Breast epithelium (tissue), 4 donors: ENCODE data around the gene NABP1. TPM values are rescaled to one million over a fixed set of nuclear protein-coding genes. Genes with fewer than 3 reads are reported as not detected.

Experiments used
- DNase-seq, 2 donors: peaks; one replicate each; pipeline ENCODE4 v3.0.0-alpha.2; 2019; ENCODE audit warnings: low spot score in 2 of 2
- H3K27ac ChIP-seq, 2 donors: fragments of 200-600 bp; sonication (generic) in 1 of 2; one replicate each; pipeline ENCODE4 v1.5.1; 2016 to 2019; ENCODE audit warnings: mild to moderate bottlenecking in 1 of 2
- H3K27me3 ChIP-seq, 2 donors: fragments of 200-600 bp; sonication (generic) in 1 of 2; one replicate each; pipeline versions ENCODE4 v1.5.1 to v1.6.0; 2017 to 2019; ENCODE audit warnings: control low read depth in 1 of 2, mild to moderate bottlenecking in 1 of 2
- H3K36me3 ChIP-seq: fragments of 200-600 bp; one replicate; pipeline ENCODE4 v1.5.1; 2019
- H3K4me1 ChIP-seq, 2 donors: fragments of 200-600 bp; sonication (generic); one replicate each; pipeline ENCODE4 v1.5.1; 2016 to 2019; ENCODE audit warnings: control low read depth in 1 of 2
- H3K4me3 ChIP-seq, 3 donors: fragments of 200-600 bp; sonication (generic); 1 replicate in 2 of 3; 2 replicates in 1 of 3; pipeline ENCODE4 v1.5.1; 2016 to 2019; ENCODE audit warnings: mild to moderate bottlenecking in 3 of 3, moderate library complexity in 2 of 3
- H3K9me3 ChIP-seq, 2 donors: fragments of 200-600 bp; sonication (generic) in 1 of 2; one replicate each; pipeline ENCODE4 v1.5.1; 2016 to 2019; ENCODE audit warnings: control low read depth in 1 of 2
- POLR2A ChIP-seq: fragments of 450-650 bp; IDR thresholded peaks from one replicate; pipeline ENCODE4 v1.6.1; 2016; ENCODE audit warnings: antibody characterized with exemption, mild to moderate bottlenecking, moderate library complexity
- POLR2AphosphoS5 ChIP-seq, 3 donors: sonication (generic); formaldehyde crosslinking; IDR thresholded peaks; one replicate each; pipeline ENCODE4 v1.6.1; 2017; ENCODE audit warnings: antibody characterized with exemption in 3 of 3
- intact Hi-C: fragments of 100-400 bp; cut with DNase I; formaldehyde crosslinking; loops from one replicate; pipeline ENCODE4 v1.15.1; 2023; ENCODE audit warnings: low total_unique reads
- total RNA-seq, 3 donors: library from RNA; depleted of rRNA; stranded (reverse); fragments of >200 nt; gene quantifications; one replicate each; pipeline ENCODE4 v1.1.0, GENCODE V29; 2016
- TF ChIP-seq, protein P1 (sequence below), 3 donors: fragments of 450-650 bp; IDR thresholded peaks; one replicate each; pipeline ENCODE4 v1.5.1; 2016 to 2017; ENCODE audit warnings: antibody characterized with exemption in 3 of 3, mild to moderate bottlenecking in 3 of 3, moderate library complexity in 3 of 3

Gene NABP1, protein sequence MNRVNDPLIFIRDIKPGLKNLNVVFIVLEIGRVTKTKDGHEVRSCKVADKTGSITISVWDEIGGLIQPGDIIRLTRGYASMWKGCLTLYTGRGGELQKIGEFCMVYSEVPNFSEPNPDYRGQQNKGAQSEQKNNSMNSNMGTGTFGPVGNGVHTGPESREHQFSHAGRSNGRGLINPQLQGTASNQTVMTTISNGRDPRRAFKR
- total RNA-seq: 10 to 100 TPM; 34.4 to 44.9 (median 37.8) TPM

DNA sequence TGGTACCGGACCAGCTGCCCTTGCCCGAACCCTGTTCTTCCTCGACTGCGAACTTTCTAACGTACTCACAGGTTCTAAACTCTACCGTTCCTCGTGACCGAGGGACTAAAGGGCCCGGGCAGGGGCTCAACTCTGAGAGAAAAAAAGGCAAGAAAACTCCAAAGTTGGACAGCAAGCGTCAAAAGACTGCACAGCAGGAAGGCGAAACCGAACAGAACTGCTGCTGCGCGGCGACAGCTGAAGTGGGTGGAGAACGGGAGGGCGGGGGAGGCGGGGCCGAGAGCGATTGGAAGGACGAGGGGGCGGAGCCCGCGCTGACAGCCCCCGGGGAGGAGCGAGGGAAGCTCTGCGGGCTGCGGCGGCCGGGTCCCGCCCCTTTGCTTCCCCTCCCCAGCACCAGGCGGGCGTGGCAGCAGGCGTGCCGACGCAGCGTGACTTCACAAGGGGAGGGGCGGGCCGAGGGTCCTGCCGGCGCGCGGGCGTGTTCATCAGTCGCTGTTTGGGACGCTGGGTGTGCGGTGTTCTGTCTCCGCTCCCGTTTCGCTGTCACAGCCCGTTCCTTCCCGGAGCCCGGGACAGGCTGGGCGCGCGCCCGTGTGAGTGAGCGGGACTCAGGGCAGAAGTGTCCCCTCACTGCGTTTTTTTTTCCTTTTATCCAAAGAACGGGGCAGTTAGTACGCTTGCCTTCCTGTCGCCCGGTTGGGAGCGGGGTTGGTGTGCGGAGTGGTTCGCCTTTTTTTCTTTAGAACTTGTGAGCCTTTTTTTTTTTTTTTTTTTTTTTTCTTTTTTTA lies at the start of gene NABP1:
Gene NABP1, plus strand, starts transcription at position 491 of the 791 bp plus-strand sequence. CDS start 479 bp downstream, outside the sequence.
- Histone ChIP-seq H3K36me3 (no peaks in the 10 kb centered on the region), H3K4me3 (peak within 1 kb of the TSS; percentile 74 to 84 (median 77)), H3K27me3 (no peaks in the 10 kb centered on the region), H3K4me1 (no peaks in the 10 kb centered on the region), H3K9me3 (no peaks in the 10 kb centered on the region), H3K27ac (peak within 1 kb of the TSS; percentile 91 to 94)
- DNase-seq: peak; percentile 97 to 98
- TF ChIP-seq POLR2A: peak; percentile 98
- TF ChIP-seq POLR2AphosphoS5 (IDR thresholded peaks at IDR 0.05): peak; percentile 99 to 100 (median 99)
- TF ChIP-seq, protein P1, sequence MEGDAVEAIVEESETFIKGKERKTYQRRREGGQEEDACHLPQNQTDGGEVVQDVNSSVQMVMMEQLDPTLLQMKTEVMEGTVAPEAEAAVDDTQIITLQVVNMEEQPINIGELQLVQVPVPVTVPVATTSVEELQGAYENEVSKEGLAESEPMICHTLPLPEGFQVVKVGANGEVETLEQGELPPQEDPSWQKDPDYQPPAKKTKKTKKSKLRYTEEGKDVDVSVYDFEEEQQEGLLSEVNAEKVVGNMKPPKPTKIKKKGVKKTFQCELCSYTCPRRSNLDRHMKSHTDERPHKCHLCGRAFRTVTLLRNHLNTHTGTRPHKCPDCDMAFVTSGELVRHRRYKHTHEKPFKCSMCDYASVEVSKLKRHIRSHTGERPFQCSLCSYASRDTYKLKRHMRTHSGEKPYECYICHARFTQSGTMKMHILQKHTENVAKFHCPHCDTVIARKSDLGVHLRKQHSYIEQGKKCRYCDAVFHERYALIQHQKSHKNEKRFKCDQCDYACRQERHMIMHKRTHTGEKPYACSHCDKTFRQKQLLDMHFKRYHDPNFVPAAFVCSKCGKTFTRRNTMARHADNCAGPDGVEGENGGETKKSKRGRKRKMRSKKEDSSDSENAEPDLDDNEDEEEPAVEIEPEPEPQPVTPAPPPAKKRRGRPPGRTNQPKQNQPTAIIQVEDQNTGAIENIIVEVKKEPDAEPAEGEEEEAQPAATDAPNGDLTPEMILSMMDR (IDR thresholded peaks at IDR 0.05): peak in 1 of 3 donors; percentile 6
- intact Hi-C loops: loop anchor here (5.0 kb wide), 1 partner anchor 779 kb away; no protein-coding TSS in a partner anchor

DNA sequence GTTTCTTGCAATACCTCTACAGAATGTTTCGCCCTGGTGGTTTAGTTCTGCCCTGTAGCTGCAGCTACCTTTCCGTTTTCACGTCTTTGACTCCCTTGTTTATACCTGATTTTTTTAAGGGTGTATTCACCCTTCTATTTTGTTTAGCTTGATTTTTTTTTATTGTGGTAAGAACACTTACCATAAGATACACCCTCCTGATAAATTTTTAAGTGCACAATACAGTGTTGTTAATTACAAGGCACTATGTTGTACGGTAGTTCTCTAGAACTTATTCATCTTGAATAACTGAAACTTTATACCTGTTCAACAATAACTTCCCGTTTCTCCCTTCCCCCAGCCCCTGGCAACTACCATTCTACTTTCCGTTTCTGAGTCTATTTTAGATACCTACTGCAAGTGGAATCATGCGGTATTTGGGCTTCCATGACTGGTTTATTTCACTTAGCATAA lies 48.9 kb upstream of the NABP1 start:
- Histone ChIP-seq H3K4me3 (no peak overlapping the region), H3K27me3 (no peaks in the 10 kb centered on the region), H3K9me3 (no peaks in the 10 kb centered on the region), H3K4me1 (no peaks in the 10 kb centered on the region), H3K27ac (no peak overlapping the region), H3K36me3 (no peaks in the 10 kb centered on the region)
- intact Hi-C loops: no loop called here
- no peak for DNase-seq
- TF ChIP-seq POLR2AphosphoS5 (IDR thresholded peaks at IDR 0.05) (no peak), POLR2A (no peak)
- TF ChIP-seq, protein P1 (IDR thresholded peaks at IDR 0.05): no peak

DNA sequence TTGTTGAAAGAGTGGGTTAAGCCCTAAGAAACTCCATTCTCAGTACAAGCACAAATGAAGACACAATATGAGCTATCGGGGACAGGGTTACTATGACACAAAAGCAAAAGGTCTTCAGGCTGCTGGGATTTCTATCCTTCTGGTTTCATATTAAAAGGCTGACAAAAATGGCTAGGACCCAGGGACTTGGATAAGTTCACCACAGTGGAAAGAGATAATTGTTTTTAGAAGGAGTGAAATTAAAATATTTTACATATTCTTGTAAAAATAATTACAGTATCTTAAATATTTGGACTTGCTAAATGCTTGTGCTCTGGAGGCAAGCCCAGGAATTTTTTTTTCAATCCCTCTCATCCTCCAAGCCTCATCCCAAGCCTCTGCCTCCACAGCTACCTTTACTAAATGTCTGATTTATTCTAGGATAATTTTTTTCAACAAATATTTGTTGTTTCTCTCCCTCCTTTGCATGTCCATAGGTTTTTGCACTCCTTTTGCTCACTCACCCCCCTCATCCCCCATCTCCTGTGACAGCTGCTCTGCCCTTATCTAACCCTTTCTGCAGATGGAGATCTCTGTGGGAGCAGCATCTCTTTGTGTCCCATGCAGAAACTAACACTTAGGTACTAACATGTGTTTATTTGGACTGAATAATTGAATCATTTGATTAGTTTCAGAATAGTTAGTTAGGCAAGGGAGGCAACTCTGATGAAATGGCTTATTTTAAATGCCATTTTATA lies 47.8 kb upstream of the NABP1 start:
- H3K9me3 ChIP-seq: no peaks in the 10 kb centered on the region
- no peaks in the 10 kb centered on the region for H3K36me3 ChIP-seq
- H3K4me3 ChIP-seq: no peak overlapping the region
- no peak for TF ChIP-seq POLR2AphosphoS5 (IDR thresholded peaks at IDR 0.05)
- H3K4me1 ChIP-seq: no peaks in the 10 kb centered on the region
- intact Hi-C loops: no loop called here
- no peaks in the 10 kb centered on the region for H3K27me3 ChIP-seq
- no peak for DNase-seq
- H3K27ac ChIP-seq: no peak overlapping the region

DNA sequence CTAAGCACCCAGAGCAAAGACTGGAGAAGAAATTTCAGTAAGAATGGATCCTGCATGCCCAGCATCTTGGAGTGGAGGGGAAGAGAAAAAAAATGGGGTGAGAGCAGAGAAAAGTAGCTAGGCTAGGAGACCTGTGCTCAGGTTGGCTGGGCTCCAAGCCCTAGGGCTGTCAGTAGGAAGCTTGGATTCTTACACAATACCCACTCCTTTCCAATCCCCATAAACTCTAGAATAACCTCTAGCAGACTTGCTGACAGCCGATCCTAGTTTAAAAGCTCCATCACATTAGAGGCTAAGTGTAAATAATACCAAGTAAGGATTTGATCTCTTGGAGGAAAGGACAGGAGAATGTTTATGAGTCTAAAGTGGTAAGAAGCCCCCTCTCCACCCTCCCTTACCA lies 46.2 kb upstream of the NABP1 start:
- Histone ChIP-seq H3K4me3 (no peak overlapping the region), H3K36me3 (no peaks in the 10 kb centered on the region), H3K4me1 (no peaks in the 10 kb centered on the region), H3K27me3 (no peaks in the 10 kb centered on the region), H3K27ac (no peak overlapping the region), H3K9me3 (no peaks in the 10 kb centered on the region)
- intact Hi-C loops: no loop called here
- peak; percentile 46 to 52 for DNase-seq
- TF ChIP-seq POLR2A (no peak), POLR2AphosphoS5 (IDR thresholded peaks at IDR 0.05) (no peak)
- TF ChIP-seq, protein P1 (IDR thresholded peaks at IDR 0.05): no peak

DNA sequence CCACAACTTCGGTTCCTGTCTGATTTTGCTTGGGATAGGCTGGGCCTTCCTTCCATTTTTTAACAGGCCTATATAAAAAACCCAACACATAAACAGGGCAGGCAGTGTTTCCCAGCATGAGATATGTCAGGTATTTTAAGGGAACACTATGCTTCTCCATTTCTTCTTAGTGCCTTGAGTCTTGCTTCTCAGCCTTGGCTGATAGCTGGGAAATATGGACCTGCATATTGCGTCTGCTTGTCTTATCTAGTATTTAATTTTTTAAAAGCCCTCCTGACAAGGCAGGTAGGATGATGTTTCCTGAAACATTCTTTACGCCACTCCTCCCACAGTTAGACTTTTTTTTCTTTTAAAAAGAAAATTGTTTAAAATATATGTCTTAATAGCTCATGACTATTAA lies 45.5 kb upstream of the NABP1 start:
- intact Hi-C loops: no loop called here
- DNase-seq: no peak
- no peak overlapping the region for H3K4me3 ChIP-seq
- H3K4me1 ChIP-seq: no peaks in the 10 kb centered on the region
- TF ChIP-seq POLR2AphosphoS5 (IDR thresholded peaks at IDR 0.05) (no peak), POLR2A (no peak)
- TF ChIP-seq, protein P1 (IDR thresholded peaks at IDR 0.05): no peak
- no peaks in the 10 kb centered on the region for H3K9me3 ChIP-seq
- H3K36me3 ChIP-seq: no peaks in the 10 kb centered on the region
- H3K27ac ChIP-seq: no peak overlapping the region
- H3K27me3 ChIP-seq: no peaks in the 10 kb centered on the region
